Gastroesophageal sphincter (tissue), 4 donors: Measurements from ENCODE around the gene ANKRD52. TPM values are rescaled to one million over a fixed set of nuclear protein-coding genes. Genes with fewer than 3 reads are reported as not detected.
"Not testable (repeated sequence)": the region's sequence is repeated elsewhere in the genome, so short reads cannot be mapped to it uniquely, and the experiment has no call there.

Experiments
- ATAC-seq: fragments of 150-250 bp; one replicate; pipeline ENCODE4 v1.9.1; 2016; ENCODE audit warnings: mild to moderate bottlenecking, moderate library complexity
- H3K27ac ChIP-seq, 4 donors: fragments of 200-600 bp; sonication (generic) in 3 of 4; 1 replicate in 3 of 4; 2 replicates in 1 of 4; pipeline ENCODE4 v1.5.1; 2016 to 2019
- H3K27me3 ChIP-seq: fragments of 200-600 bp; sonication (generic); one replicate; pipeline ENCODE4 v1.5.1; 2019
- H3K36me3 ChIP-seq, 2 donors: fragments of 200-600 bp; sonication (generic); one replicate each; pipeline ENCODE4 v1.5.1; 2019; ENCODE audit warnings: control low read depth in 1 of 2
- H3K4me1 ChIP-seq, 3 donors: fragments of 200-600 bp; sonication (generic); 1 replicate in 2 of 3; 2 replicates in 1 of 3; pipeline ENCODE4 v1.5.1; 2016 to 2019; ENCODE audit warnings: control low read depth in 2 of 3
- H3K4me3 ChIP-seq, 2 donors: fragments of 200-600 bp; sonication (generic); one replicate each; pipeline ENCODE4 v1.5.1; 2019; ENCODE audit warnings: mild to moderate bottlenecking in 1 of 2, moderate library complexity in 1 of 2
- H3K9me3 ChIP-seq, 3 donors: fragments of 200-600 bp; sonication (generic); one replicate each; pipeline ENCODE4 v1.5.1; 2017 to 2019; ENCODE audit warnings: control low read depth in 2 of 3
- EP300 ChIP-seq: sonication (generic); formaldehyde crosslinking; IDR thresholded peaks from one replicate; pipeline ENCODE4 v1.6.1; 2017; ENCODE audit warnings: antibody characterized with exemption, mild to moderate bottlenecking
- POLR2A ChIP-seq, 2 donors: fragments of 450-650 bp; IDR thresholded peaks; one replicate each; pipeline ENCODE4 v1.6.1; 2017; ENCODE audit warnings: antibody characterized with exemption in 2 of 2, mild to moderate bottlenecking in 2 of 2, moderate library complexity in 1 of 2
- POLR2AphosphoS5 ChIP-seq: sonication (generic); formaldehyde crosslinking; IDR thresholded peaks from one replicate; pipeline ENCODE4 v1.6.1; 2017; ENCODE audit warnings: antibody characterized with exemption
- WGBS, 2 donors: methylation state at CpG; one replicate each; pipeline ENCODE4 v1.1.5; 2018; ENCODE audit warnings: low coverage in 1 of 2; 5-methylcytosine and 5-hydroxymethylcytosine counted together
- total RNA-seq, 4 donors: library from RNA; depleted of rRNA; stranded (reverse); fragments of >200 nt; gene quantifications; one replicate each; pipeline ENCODE4 v1.1.0, GENCODE V29; 2016
- TF ChIP-seq, protein P1 (sequence below), 4 experiments: fragments of 200-600 bp in 2 of 4; fragments of 450-650 bp in 2 of 4; sonication (generic) in 1 of 4; IDR thresholded peaks; one replicate each; pipeline ENCODE4 v1.5.1; 2017 to 2019; ENCODE audit warnings: antibody characterized with exemption in 4 of 4, mild to moderate bottlenecking in 2 of 4, moderate library complexity in 2 of 4

Gene ANKRD52
- total RNA-seq, 4 donors from 2014 or later = 12.9 to 37.8 (median 15.6) TPM

- no peak for ATAC-seq
- Histone ChIP-seq H3K4me3 (no peak overlapping the region), H3K36me3 (peaks cover 0 to 61% of the 10 kb centered on the region in 2 donors), H3K27me3 (no peaks in the 10 kb centered on the region), H3K4me1 (peaks cover 0 to 26% (median 4%) of the 10 kb centered on the region in 3 donors), H3K9me3 (no peaks in the 10 kb centered on the region), H3K27ac (no peak overlapping the region)
- no peak for TF ChIP-seq POLR2AphosphoS5
- TF ChIP-seq, protein P1, sequence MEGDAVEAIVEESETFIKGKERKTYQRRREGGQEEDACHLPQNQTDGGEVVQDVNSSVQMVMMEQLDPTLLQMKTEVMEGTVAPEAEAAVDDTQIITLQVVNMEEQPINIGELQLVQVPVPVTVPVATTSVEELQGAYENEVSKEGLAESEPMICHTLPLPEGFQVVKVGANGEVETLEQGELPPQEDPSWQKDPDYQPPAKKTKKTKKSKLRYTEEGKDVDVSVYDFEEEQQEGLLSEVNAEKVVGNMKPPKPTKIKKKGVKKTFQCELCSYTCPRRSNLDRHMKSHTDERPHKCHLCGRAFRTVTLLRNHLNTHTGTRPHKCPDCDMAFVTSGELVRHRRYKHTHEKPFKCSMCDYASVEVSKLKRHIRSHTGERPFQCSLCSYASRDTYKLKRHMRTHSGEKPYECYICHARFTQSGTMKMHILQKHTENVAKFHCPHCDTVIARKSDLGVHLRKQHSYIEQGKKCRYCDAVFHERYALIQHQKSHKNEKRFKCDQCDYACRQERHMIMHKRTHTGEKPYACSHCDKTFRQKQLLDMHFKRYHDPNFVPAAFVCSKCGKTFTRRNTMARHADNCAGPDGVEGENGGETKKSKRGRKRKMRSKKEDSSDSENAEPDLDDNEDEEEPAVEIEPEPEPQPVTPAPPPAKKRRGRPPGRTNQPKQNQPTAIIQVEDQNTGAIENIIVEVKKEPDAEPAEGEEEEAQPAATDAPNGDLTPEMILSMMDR (IDR thresholded peaks at IDR 0.05) = no peak
- no peak for TF ChIP-seq EP300
- TF ChIP-seq POLR2A (IDR thresholded peaks at IDR 0.05) = no peak
- WGBS, 2 donors = 23 to 30% methylated on average over 4 of the region's 4 CpGs
Measured at GRCh38 chr12:56286044-56286830, 28.1 kb upstream of the ANKRD52 start.

GRCh38 chr12:56284263-56284662 lies 26.1 kb upstream of the ANKRD52 start:
- Histone ChIP-seq H3K36me3 (peaks cover 0 to 68% of the 10 kb centered on the region in 2 donors), H3K4me1 (peaks cover 0 to 23% (median 4%) of the 10 kb centered on the region in 3 donors)
- not testable (repeated sequence) for ATAC-seq, H3K9me3 ChIP-seq, H3K27ac ChIP-seq, H3K4me3 ChIP-seq, H3K27me3 ChIP-seq
- WGBS, 2 donors = 83% methylated on average over 3 of the region's 5 CpGs; no CpG with 5 or more reads in 1 of the 2 donors

DNA sequence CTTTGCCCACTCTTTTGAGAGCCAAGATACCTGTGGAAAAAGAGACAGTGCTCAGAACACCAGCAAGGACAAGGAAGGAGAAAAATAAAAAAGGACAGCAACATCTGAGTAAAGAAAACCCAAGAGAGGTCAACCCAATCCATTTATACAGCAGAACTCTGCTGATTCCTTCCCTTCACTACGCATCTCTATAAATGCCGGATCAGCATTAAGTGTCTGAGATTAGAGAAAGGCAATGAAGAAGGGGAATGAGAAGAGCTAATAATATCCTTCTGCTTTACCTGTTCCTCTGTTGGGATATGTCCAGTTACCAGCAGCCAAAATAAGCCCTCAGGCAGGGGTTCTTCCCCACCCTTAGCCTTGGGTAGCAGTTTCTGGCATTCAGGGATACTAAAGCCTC lies 24.4 kb upstream of the ANKRD52 start:
- TF ChIP-seq POLR2AphosphoS5 (no peak), POLR2A (IDR thresholded peaks at IDR 0.05) (no peak), EP300 (no peak)
- TF ChIP-seq, protein P1 (IDR thresholded peaks at IDR 0.05) = no peak
- H3K4me1 ChIP-seq = peaks cover 0 to 16% (median 4%) of the 10 kb centered on the region in 3 donors
- H3K27ac ChIP-seq = no peak overlapping the region
- 100% methylated on average over 2 of the region's 2 CpGs for WGBS, 2 donors
- no peaks in the 10 kb centered on the region for H3K9me3 ChIP-seq
- peaks cover 0 to 85% of the 10 kb centered on the region in 2 donors for H3K36me3 ChIP-seq
- no peak overlapping the region for H3K4me3 ChIP-seq
- no peaks in the 10 kb centered on the region for H3K27me3 ChIP-seq
- ATAC-seq = no peak

GRCh38 chr12:56282030-56282429 lies 23.8 kb upstream of the ANKRD52 start:
- TF ChIP-seq, protein P1 (IDR thresholded peaks at IDR 0.05) = no peak
- TF ChIP-seq POLR2AphosphoS5 (no peak), POLR2A (IDR thresholded peaks at IDR 0.05) (no peak), EP300 (no peak)
- Histone ChIP-seq H3K4me1 (peaks cover 0 to 15% (median 3%) of the 10 kb centered on the region in 3 donors), H3K27me3 (no peaks in the 10 kb centered on the region), H3K9me3 (no peaks in the 10 kb centered on the region), H3K4me3 (no peak overlapping the region), H3K36me3 (peaks cover 0 to 90% of the 10 kb centered on the region in 2 donors), H3K27ac (no peak overlapping the region)
- no peak for ATAC-seq
- WGBS, 2 donors = 67 to 73% methylated on average over 6 of the region's 6 CpGs

DNA sequence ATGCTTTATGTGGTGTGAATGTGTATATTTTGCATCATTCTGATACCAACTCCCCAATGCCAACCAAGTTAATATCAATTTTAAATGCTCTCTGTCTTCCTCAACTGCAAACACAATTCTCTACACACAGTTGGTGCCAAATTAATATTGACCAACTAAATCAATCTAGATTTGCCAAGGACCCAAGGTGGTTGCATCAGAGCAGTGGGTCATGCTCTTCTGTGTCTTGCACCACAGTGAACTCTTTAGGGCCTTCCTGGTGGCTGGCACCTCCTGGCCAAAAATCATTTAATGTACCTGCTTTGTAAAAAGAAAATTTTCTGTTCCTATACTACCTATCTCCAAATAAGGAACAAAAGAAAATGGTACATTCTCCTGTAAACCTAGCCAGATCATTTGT lies 22.7 kb upstream of the ANKRD52 start:
- Histone ChIP-seq H3K27me3 (no peaks in the 10 kb centered on the region), H3K27ac (no peak overlapping the region), H3K9me3 (no peaks in the 10 kb centered on the region), H3K4me3 (no peak overlapping the region), H3K4me1 (peaks cover 0 to 3% (median 0%) of the 10 kb centered on the region in 3 donors), H3K36me3 (peaks cover 0 to 100% of the 10 kb centered on the region in 2 donors)
- TF ChIP-seq, protein P1 (IDR thresholded peaks at IDR 0.05) = no peak
- TF ChIP-seq EP300 (no peak), POLR2A (IDR thresholded peaks at IDR 0.05) (no peak), POLR2AphosphoS5 (no peak)
- no peak for ATAC-seq
